Subcutaneous adipose tissue (tissue), 4 donors: ENCODE data around the gene P4HTM. TPM values are rescaled to one million over a fixed set of nuclear protein-coding genes. Genes with fewer than 3 reads are reported as not detected.

Source experiments
- CTCF ChIP-seq: fragments of 450-650 bp; IDR thresholded peaks from one replicate; pipeline ENCODE4 v1.5.1; 2016; ENCODE audit warnings: low read depth, mild to moderate bottlenecking, control low read depth, antibody characterized with exemption, moderate library complexity
- total RNA-seq, 4 donors: library from RNA; depleted of rRNA; stranded (reverse); fragments of >200 nt; gene quantifications; one replicate each; pipeline ENCODE4 v1.1.0, GENCODE V29; 2016

The P4HTM gene
- total RNA-seq, 4 donors from 2014 or later, result 15.3 to 30.6 (median 26.0) TPM

- TF ChIP-seq CTCF, result no peak
These were observed 5.4 kb upstream of the P4HTM start for GRCh38 chr3:48984663-48985062.

GRCh38 chr3:48985831-48986376 lies 4.1 kb upstream of the P4HTM start:
- TF ChIP-seq CTCF, result no peak

- TF ChIP-seq CTCF, result no peak
These were observed 780 bp upstream of the P4HTM start for GRCh38 chr3:48989126-48989795.

- TF ChIP-seq CTCF, result no peak
These were observed 812 bp downstream of the P4HTM start for GRCh38 chr3:48990636-48991469.

GRCh38 chr3:48991851-48992545 lies 2.0 kb downstream of the P4HTM start:
- TF ChIP-seq CTCF, result no peak

GRCh38 chr3:48993834-48994233 lies 3.8 kb downstream of the P4HTM start:
- TF ChIP-seq CTCF, result no peak

GRCh38 chr3:48996640-48997039 lies 6.6 kb downstream of the P4HTM start:
- no peak for TF ChIP-seq CTCF
